H9 (cell line): Measurements from ENCODE around the gene NRP2. TPM values are rescaled to one million over a fixed set of nuclear protein-coding genes. Genes with fewer than 3 reads are reported as not detected.

ENCODE experiments used
- DNase-seq: peaks from one replicate; pipeline ENCODE4 v3.0.0-alpha.2; 2017
- H2AFZ ChIP-seq: one replicate; pipeline ENCODE4 v1.6.1; 2013; ENCODE audit warnings: mild to moderate bottlenecking, low read length, control low read depth, moderate library complexity
- H2AK5ac ChIP-seq: 2 replicates; pipeline ENCODE4 v1.6.1; 2013; ENCODE audit warnings: low read length, control low read depth, mixed read lengths; ENCODE audit not compliant: insufficient read length
- H2BK120ac ChIP-seq: one replicate; pipeline ENCODE4 v1.6.1; 2013; ENCODE audit warnings: low read depth, mild to moderate bottlenecking, low read length, control low read depth, inconsistent platforms; ENCODE audit not compliant: poor library complexity, severe bottlenecking
- H2BK12ac ChIP-seq: 2 replicates; pipeline ENCODE4 v1.6.1; 2013; ENCODE audit warnings: low read length, control low read depth, mixed read lengths, low read depth; ENCODE audit not compliant: insufficient read length
- H2BK15ac ChIP-seq: 2 replicates; pipeline ENCODE4 v1.6.1; 2013; ENCODE audit warnings: low read depth, low read length, control low read depth
- H2BK20ac ChIP-seq: one replicate; pipeline ENCODE4 v1.6.1; 2013; ENCODE audit warnings: low read depth, mild to moderate bottlenecking, low read length, control low read depth, inconsistent platforms; ENCODE audit not compliant: poor library complexity, severe bottlenecking
- H2BK5ac ChIP-seq: 2 replicates; pipeline ENCODE4 v1.6.1; 2013; ENCODE audit warnings: low read length, control low read depth, mixed read lengths; ENCODE audit not compliant: insufficient read length
- H3K14ac ChIP-seq: 2 replicates; pipeline ENCODE4 v1.6.1; 2013; ENCODE audit warnings: low read length, control low read depth; ENCODE audit not compliant: insufficient read depth
- H3K18ac ChIP-seq: 2 replicates; pipeline ENCODE4 v1.6.1; 2013; ENCODE audit warnings: low read depth, mild to moderate bottlenecking, mixed read lengths, low read length, control low read depth; ENCODE audit not compliant: insufficient read length
- H3K23ac ChIP-seq: 2 replicates; pipeline ENCODE4 v1.6.1; 2013; ENCODE audit warnings: low read length, control low read depth, mixed read lengths, low read depth; ENCODE audit not compliant: insufficient read length
- H3K23me2 ChIP-seq: 2 replicates; pipeline ENCODE4 v1.6.1; 2013; ENCODE audit warnings: low read depth, mild to moderate bottlenecking, mixed read lengths, low read length, control low read depth; ENCODE audit not compliant: insufficient read length, poor library complexity, severe bottlenecking
- H3K27ac ChIP-seq: 2 replicates; pipeline ENCODE4 v1.5.1; 2013; ENCODE audit warnings: low read length, control low read depth, mixed read lengths, low read depth; ENCODE audit not compliant: insufficient read length
- H3K27me3 ChIP-seq: 2 replicates; pipeline ENCODE4 v1.6.1; 2013; ENCODE audit warnings: low read length, control low read depth, inconsistent platforms; ENCODE audit not compliant: insufficient read depth
- H3K4ac ChIP-seq: 2 replicates; pipeline ENCODE4 v1.6.1; 2013; ENCODE audit warnings: low read depth, mild to moderate bottlenecking, control low read depth, inconsistent platforms, low read length, moderate library complexity
- H3K4me1 ChIP-seq: 2 replicates; pipeline ENCODE4 v1.6.1; 2013; ENCODE audit warnings: low read length, control low read depth, inconsistent platforms; ENCODE audit not compliant: insufficient read depth
- H3K4me2 ChIP-seq: 2 replicates; pipeline ENCODE4 v1.6.1; 2013; ENCODE audit warnings: low read length, control low read depth, mixed read lengths; ENCODE audit not compliant: insufficient read length, insufficient read depth
- H3K56ac ChIP-seq: 2 replicates; pipeline ENCODE4 v1.6.1; 2013; ENCODE audit warnings: low read depth, mild to moderate bottlenecking, mixed read lengths, low read length, control low read depth; ENCODE audit not compliant: insufficient read length
- H3K79me1 ChIP-seq: 2 replicates; pipeline ENCODE4 v1.6.1; 2013; ENCODE audit warnings: low read depth, mild to moderate bottlenecking, moderate library complexity, low read length, control low read depth, inconsistent platforms; ENCODE audit not compliant: insufficient read depth, poor library complexity, severe bottlenecking
- H3K79me2 ChIP-seq: 2 replicates; pipeline ENCODE4 v1.6.1; 2013; ENCODE audit warnings: low read length, control low read depth, inconsistent platforms; ENCODE audit not compliant: insufficient read depth
- H3K9ac ChIP-seq: 2 replicates; pipeline ENCODE4 v1.6.1; 2013; ENCODE audit warnings: low read length, control low read depth, mixed read lengths; ENCODE audit not compliant: insufficient read length; ENCODE audit errors: extremely low read depth
- H3K9me3 ChIP-seq: one replicate; pipeline ENCODE4 v1.6.1; 2013; ENCODE audit warnings: low read depth, low read length, inconsistent platforms; ENCODE audit not compliant: control insufficient read depth
- H3T11ph ChIP-seq: one replicate; pipeline ENCODE4 v1.6.1; 2013; ENCODE audit warnings: mild to moderate bottlenecking, low read length, control low read depth, inconsistent platforms
- H4K20me1 ChIP-seq: one replicate; pipeline ENCODE4 v1.6.1; 2013; ENCODE audit not compliant: control insufficient read depth, insufficient read length, insufficient read depth
- H4K5ac ChIP-seq: 2 replicates; pipeline ENCODE4 v1.6.1; 2013; ENCODE audit warnings: low read depth, mild to moderate bottlenecking, mixed read lengths, low read length, control low read depth; ENCODE audit not compliant: insufficient read length
- H4K8ac ChIP-seq: replicated peaks from 2 replicates; pipeline ENCODE4 v1.6.1; 2013; ENCODE audit warnings: low read length, control low read depth, mixed read lengths, low read depth; ENCODE audit not compliant: insufficient read length
- H4K91ac ChIP-seq: 2 replicates; pipeline ENCODE4 v1.6.1; 2013; ENCODE audit warnings: low read depth, mild to moderate bottlenecking, moderate library complexity, mixed read lengths, low read length, control low read depth; ENCODE audit not compliant: insufficient read length
- H3K27ac Mint-ChIP-seq, 3 experiments: 2 replicates in 2 of 3; 3 replicates in 1 of 3; pipeline ENCODE4 v1.8.0; 2020 to 2021; ENCODE audit warnings: mixed read lengths in 3 of 3, mild to moderate bottlenecking in 1 of 3, moderate library complexity in 1 of 3
- H3K27me3 Mint-ChIP-seq: 2 replicates; pipeline ENCODE4 v1.8.0; 2021; ENCODE audit warnings: low read depth, mild to moderate bottlenecking, moderate library complexity, mixed read lengths
- H3K36me3 Mint-ChIP-seq, 3 experiments: 2 replicates in 2 of 3; 3 replicates in 1 of 3; pipeline ENCODE4 v1.8.0; 2020 to 2021; ENCODE audit warnings: low read depth in 3 of 3, mixed read lengths in 3 of 3; ENCODE audit not compliant: insufficient read depth in 1 of 3
- H3K4me1 Mint-ChIP-seq, 2 experiments: 2 replicates each; pipeline ENCODE4 v1.8.0; 2020; ENCODE audit warnings: mixed read lengths in 2 of 2
- H3K4me3 Mint-ChIP-seq, 2 experiments: 2 replicates in 1 of 2; 3 replicates in 1 of 2; pipeline ENCODE4 v1.8.0; 2020 to 2021; ENCODE audit warnings: mild to moderate bottlenecking in 2 of 2, mixed read lengths in 2 of 2, moderate library complexity in 1 of 2
- H3K9me3 Mint-ChIP-seq, 2 experiments: 2 replicates in 1 of 2; 3 replicates in 1 of 2; pipeline ENCODE4 v1.8.0; 2020; ENCODE audit warnings: mild to moderate bottlenecking in 2 of 2, mixed read lengths in 2 of 2, moderate library complexity in 1 of 2
- CTCF ChIP-seq: fragments of 200-600 bp; sonication (generic); conservative IDR thresholded peaks from 3 replicates; pipeline ENCODE4 v1.8.0; 2021; ENCODE audit warnings: antibody characterized with exemption, mild to moderate bottlenecking
- WGBS: extraction: QIAGEN DNeasy Blood & Tissue Kit; methylation state at CpG from one replicate; pipeline ENCODE4 v1.1.7; 2013; ENCODE audit warnings: missing lambda C conversion rate, low lambda C conversion rate, mixed read lengths; ENCODE audit not compliant: insufficient read length; ENCODE audit errors: extremely low coverage; 5-methylcytosine and 5-hydroxymethylcytosine counted together
- total RNA-seq: library from RNA; stranded (reverse); gene quantifications from 2 replicates; pipeline ENCODE4 v1.2.1, GENCODE V29; 2021

Gene NRP2
- total RNA-seq, 1 experiment from 2014 or later: 19.7 TPM

GRCh38 chr2:205803500-205803899, 121.2 kb downstream of the NRP2 start:
- Histone ChIP-seq H2BK5ac (no peak overlapping the region), H4K20me1 (no peaks in the 10 kb centered on the region), H4K8ac (no peak overlapping the region), H3K56ac (no peak overlapping the region), H3K27ac (no peak overlapping the region), H3K4ac (no peak overlapping the region), H3K79me2 (no peaks in the 10 kb centered on the region), H3K4me1 (no peaks in the 10 kb centered on the region), H2BK20ac (no peak overlapping the region), H3T11ph (no peak overlapping the region), H3K79me1 (no peaks in the 10 kb centered on the region), H2AK5ac (no peak overlapping the region), H3K9ac (no peak overlapping the region), H3K27me3 (no peaks in the 10 kb centered on the region), H2BK12ac (no peak overlapping the region), H2AFZ (no peak overlapping the region), H4K5ac (no peak overlapping the region), H2BK15ac (no peak overlapping the region), H3K18ac (no peak overlapping the region), H3K23ac (no peak overlapping the region), H3K23me2 (no peaks in the 10 kb centered on the region), H4K91ac (no peak overlapping the region), H3K4me2 (no peak overlapping the region), H3K9me3 (no peaks in the 10 kb centered on the region), H2BK120ac (no peak overlapping the region), H3K14ac (no peak overlapping the region)
- peaks cover 2% of the 10 kb centered on the region; the same call in 1 of the 2 replicates for H3K27me3 Mint-ChIP-seq
- no peak overlapping the region for H3K4me3 Mint-ChIP-seq
- TF ChIP-seq CTCF: no peak
- peaks cover 11 to 13% of the 10 kb centered on the region in 2 experiments for H3K9me3 Mint-ChIP-seq
- H3K36me3 Mint-ChIP-seq: peaks cover 8 to 13% (median 12%) of the 10 kb centered on the region in 3 experiments
- no CpG with 5 or more reads among the region's 1 CpG for WGBS
- peaks cover 12 to 13% of the 10 kb centered on the region in 2 experiments for H3K4me1 Mint-ChIP-seq
- DNase-seq: no peak
- no peak overlapping the region for H3K27ac Mint-ChIP-seq
